Esophagus muscularis mucosa (tissue), 4 donors: ENCODE measurements around the gene WNT7A. TPM values are rescaled to one million over a fixed set of nuclear protein-coding genes. Genes with fewer than 3 reads are reported as not detected.

Source experiments
- DNase-seq: peaks from one replicate; pipeline ENCODE4 v3.0.0-alpha.2; 2017; ENCODE audit errors: extremely low spot score
- H3K27ac ChIP-seq, 4 donors: fragments of 200-600 bp; sonication (generic); replicated peaks in 1 of 4; 1 replicate in 3 of 4; 2 replicates in 1 of 4; pipeline ENCODE4 v1.5.1; 2016 to 2019; ENCODE audit warnings: mild to moderate bottlenecking in 1 of 4
- H3K27me3 ChIP-seq, 4 donors: fragments of 200-600 bp; sonication (generic); one replicate each; pipeline versions ENCODE4 v1.5.1 to v1.6.0; 2016 to 2019
- H3K36me3 ChIP-seq, 4 donors: fragments of 200-600 bp; sonication (generic); one replicate each; pipeline ENCODE4 v1.5.1; 2016 to 2019
- H3K4me1 ChIP-seq, 4 donors: fragments of 200-600 bp; sonication (generic); one replicate each; pipeline ENCODE4 v1.5.1; 2016 to 2019
- H3K4me3 ChIP-seq, 4 donors: fragments of 200-600 bp; sonication (generic); 1 replicate in 2 of 4; 2 replicates in 2 of 4; pipeline ENCODE4 v1.5.1; 2016 to 2019; ENCODE audit warnings: mild to moderate bottlenecking in 4 of 4, moderate library complexity in 1 of 4
- H3K9me3 ChIP-seq, 4 donors: fragments of 200-600 bp; sonication (generic); 1 replicate in 3 of 4; 2 replicates in 1 of 4; pipeline ENCODE4 v1.5.1; 2016 to 2019
- EP300 ChIP-seq: sonication (generic); formaldehyde crosslinking; IDR thresholded peaks from one replicate; pipeline ENCODE4 v1.6.1; 2017; ENCODE audit warnings: antibody characterized with exemption
- POLR2A ChIP-seq: fragments of 450-650 bp; IDR thresholded peaks from one replicate; pipeline ENCODE4 v1.6.1; 2017; ENCODE audit warnings: antibody characterized with exemption, moderate library complexity, mild to moderate bottlenecking, low read depth
- POLR2AphosphoS5 ChIP-seq, 2 donors: sonication (generic); formaldehyde crosslinking; IDR thresholded peaks; one replicate each; pipeline ENCODE4 v1.6.1; 2017; ENCODE audit warnings: antibody characterized with exemption in 2 of 2
- WGBS: methylation state at CpG from one replicate; pipeline ENCODE4 v1.1.5; 2018; 5-methylcytosine and 5-hydroxymethylcytosine counted together
- intact Hi-C: fragments of 100-400 bp; cut with DNase I; formaldehyde crosslinking; loops from one replicate; pipeline ENCODE4 v1.15.1; 2023
- total RNA-seq, 4 donors: library from RNA; depleted of rRNA; stranded (reverse); fragments of >200 nt; gene quantifications; one replicate each; pipeline versions ENCODE4 v1.1.0 to v1.2.1, GENCODE V29; 2016
- TF ChIP-seq, protein P1 (sequence below), 3 experiments: fragments of 200-600 bp in 2 of 3; fragments of 450-650 bp in 1 of 3; sonication (generic) in 2 of 3; IDR thresholded peaks; one replicate each; pipeline ENCODE4 v1.5.1; 2017 to 2019; ENCODE audit warnings: antibody characterized with exemption in 3 of 3, mild to moderate bottlenecking in 2 of 3, moderate library complexity in 1 of 3

The WNT7A gene
- total RNA-seq, 4 donors from 2014 or later: not detected

DNA sequence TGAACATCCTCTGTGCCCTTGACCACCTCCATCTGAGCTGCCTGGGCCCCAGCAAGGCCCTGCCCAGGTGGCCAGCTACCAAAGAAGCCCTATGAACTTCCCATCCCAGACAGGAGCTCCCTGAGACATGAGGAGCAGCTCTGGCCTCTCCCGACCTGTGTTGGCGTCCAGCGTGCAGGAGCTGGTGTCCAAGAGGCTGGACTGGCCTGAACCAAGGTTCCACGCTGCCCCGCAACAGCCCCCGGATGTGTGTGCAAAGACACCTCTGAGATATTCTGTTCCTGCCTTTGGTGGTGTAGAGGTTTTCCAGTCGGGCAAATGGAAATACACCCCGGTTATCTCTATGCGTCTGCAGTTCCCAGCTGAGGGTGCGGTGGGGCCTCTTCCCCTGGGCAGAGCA lies 42.1 kb downstream of the WNT7A start:
- H3K27me3 ChIP-seq: peaks cover 0 to 55% (median 2%) of the 10 kb centered on the region in 4 donors
- H3K27ac ChIP-seq: no peak overlapping the region
- no peaks in the 10 kb centered on the region for H3K4me1 ChIP-seq
- DNase-seq: no peak
- 78% methylated on average over 4 of the region's 10 CpGs for WGBS
- intact Hi-C loops: no loop called here
- no peaks in the 10 kb centered on the region for H3K9me3 ChIP-seq
- H3K36me3 ChIP-seq: no peaks in the 10 kb centered on the region
- TF ChIP-seq POLR2AphosphoS5 (IDR thresholded peaks at IDR 0.05): no peak
- H3K4me3 ChIP-seq: no peak overlapping the region

DNA sequence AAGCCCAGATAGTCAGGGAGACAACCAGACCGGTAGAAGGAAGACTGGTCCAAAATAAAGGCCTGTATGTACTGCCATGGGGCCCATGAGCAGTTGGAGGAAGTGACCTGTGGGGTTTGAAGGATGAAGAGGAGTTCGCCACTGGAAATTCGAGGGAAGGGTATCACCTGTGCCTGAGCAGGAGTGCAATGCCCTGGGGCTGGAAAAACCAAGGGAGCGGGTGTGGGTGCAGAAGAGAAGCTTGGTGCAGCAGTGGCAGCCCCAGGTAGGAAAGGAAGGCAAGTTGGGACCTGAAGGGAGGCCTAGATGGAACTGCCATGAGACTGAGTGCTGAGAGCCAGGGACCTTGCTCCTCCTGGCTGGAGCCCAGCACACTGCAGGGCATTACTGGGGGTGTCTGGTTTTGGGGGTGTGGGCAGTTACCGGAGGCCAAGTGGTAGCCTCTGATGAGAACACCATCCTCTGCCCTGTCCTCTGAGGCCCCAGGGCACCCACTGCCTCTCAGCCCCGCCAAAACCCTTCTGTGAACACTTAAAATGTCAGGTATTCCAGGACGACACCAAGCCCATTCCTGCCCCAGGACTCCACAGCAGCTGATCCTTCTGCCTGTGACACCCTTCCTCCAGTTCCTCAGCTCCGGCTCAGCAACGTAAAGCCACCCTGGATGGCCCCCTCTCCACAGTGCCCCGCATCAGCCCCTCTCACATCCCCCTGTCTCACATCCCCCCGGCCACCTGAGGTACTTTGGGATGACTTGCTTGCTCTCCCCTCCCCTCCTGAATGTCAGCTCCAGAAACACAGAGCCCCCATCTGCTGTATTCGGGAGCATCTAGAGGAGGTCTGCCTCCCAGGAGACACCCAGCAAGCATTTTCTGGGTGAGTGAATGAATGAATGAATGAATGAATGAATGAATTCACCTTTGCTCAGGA lies 42.9 kb downstream of the WNT7A start:
- Histone ChIP-seq H3K9me3 (no peaks in the 10 kb centered on the region), H3K4me3 (no peak overlapping the region), H3K27ac (no peak overlapping the region), H3K27me3 (peaks cover 0 to 51% (median 2%) of the 10 kb centered on the region in 4 donors), H3K36me3 (no peaks in the 10 kb centered on the region), H3K4me1 (no peaks in the 10 kb centered on the region)
- 85% methylated on average over 10 of the region's 12 CpGs for WGBS
- no peak for DNase-seq
- TF ChIP-seq POLR2A (no peak), EP300 (no peak), POLR2AphosphoS5 (IDR thresholded peaks at IDR 0.05) (no peak)
- TF ChIP-seq, protein P1, sequence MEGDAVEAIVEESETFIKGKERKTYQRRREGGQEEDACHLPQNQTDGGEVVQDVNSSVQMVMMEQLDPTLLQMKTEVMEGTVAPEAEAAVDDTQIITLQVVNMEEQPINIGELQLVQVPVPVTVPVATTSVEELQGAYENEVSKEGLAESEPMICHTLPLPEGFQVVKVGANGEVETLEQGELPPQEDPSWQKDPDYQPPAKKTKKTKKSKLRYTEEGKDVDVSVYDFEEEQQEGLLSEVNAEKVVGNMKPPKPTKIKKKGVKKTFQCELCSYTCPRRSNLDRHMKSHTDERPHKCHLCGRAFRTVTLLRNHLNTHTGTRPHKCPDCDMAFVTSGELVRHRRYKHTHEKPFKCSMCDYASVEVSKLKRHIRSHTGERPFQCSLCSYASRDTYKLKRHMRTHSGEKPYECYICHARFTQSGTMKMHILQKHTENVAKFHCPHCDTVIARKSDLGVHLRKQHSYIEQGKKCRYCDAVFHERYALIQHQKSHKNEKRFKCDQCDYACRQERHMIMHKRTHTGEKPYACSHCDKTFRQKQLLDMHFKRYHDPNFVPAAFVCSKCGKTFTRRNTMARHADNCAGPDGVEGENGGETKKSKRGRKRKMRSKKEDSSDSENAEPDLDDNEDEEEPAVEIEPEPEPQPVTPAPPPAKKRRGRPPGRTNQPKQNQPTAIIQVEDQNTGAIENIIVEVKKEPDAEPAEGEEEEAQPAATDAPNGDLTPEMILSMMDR (IDR thresholded peaks at IDR 0.05): no peak
- intact Hi-C loops: no loop called here

DNA sequence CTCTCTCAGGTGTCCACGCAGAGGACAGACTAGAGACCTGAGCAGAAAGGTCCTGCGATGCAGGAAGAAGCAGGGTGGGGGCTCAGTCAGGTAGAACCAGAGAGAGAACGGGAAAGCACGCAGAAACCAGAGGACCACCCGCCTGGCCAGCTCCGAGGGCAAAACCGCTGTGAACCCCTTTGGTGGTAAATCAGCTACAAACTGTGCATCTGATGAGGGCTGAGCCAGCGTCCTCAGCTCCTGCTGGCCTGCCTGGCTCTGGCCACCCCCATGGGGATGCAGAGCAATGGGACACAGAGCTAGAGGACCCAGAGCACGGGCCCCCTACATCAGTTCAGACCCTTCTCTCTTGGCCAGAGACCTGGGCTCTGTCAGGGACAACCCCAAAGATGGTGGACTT lies 44.6 kb downstream of the WNT7A start:
- no peak overlapping the region for H3K27ac ChIP-seq
- TF ChIP-seq, protein P1 (IDR thresholded peaks at IDR 0.05): no peak
- TF ChIP-seq POLR2A (no peak), EP300 (no peak), POLR2AphosphoS5 (IDR thresholded peaks at IDR 0.05) (no peak)
- DNase-seq: no peak
- no peak overlapping the region for H3K4me3 ChIP-seq
- H3K27me3 ChIP-seq: peaks cover 0 to 50% (median 2%) of the 10 kb centered on the region in 4 donors
- WGBS: 88% methylated on average over 8 of the region's 9 CpGs
- no peaks in the 10 kb centered on the region for H3K9me3 ChIP-seq
- intact Hi-C loops: no loop called here
- H3K36me3 ChIP-seq: no peaks in the 10 kb centered on the region
- H3K4me1 ChIP-seq: no peaks in the 10 kb centered on the region

DNA sequence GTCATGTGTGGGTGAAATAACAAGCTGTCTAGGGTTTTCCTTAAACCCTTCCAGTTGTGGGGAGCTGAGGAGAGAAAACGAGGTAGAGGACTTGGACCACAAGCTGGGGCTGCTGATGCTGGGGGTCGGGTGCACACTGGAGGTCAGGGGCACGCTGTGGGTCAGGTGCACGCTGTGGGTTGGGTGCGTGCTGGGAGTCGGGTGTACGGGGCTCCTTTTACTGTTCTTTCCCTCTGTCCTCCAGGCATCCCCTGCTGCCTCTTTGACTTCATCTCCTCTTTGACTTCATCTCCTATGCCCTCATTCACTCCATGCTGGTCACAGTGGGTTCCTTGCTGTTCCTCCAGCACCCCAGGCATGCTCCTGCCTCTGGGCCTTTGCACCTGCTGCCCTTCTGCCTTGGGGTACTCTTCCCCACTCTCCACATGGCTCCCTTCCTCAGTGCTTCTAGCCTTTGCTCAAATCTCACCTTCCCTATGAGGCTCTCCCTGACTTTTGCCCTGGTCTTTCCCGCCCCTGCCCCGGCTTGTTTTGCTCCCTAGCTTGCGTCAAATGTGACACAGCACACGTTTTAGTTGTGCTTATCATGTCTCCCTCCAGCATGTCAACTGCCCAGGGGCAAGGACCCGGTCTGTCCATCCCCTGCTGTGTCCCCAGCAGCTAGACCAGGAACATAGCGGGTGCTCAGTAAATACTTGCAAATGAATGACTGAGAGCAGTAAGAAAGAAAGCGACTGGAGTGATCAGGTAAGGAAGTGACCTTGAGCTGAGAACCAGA lies 45.4 kb downstream of the WNT7A start:
- Histone ChIP-seq H3K27ac (no peak overlapping the region), H3K9me3 (no peaks in the 10 kb centered on the region), H3K27me3 (peaks cover 0 to 50% (median 2%) of the 10 kb centered on the region in 4 donors), H3K4me3 (no peak overlapping the region), H3K4me1 (no peaks in the 10 kb centered on the region), H3K36me3 (no peaks in the 10 kb centered on the region)
- intact Hi-C loops: no loop called here
- no peak for DNase-seq
- 73% methylated on average over 14 of the region's 14 CpGs for WGBS
- TF ChIP-seq POLR2A: no peak
- TF ChIP-seq, protein P1 (IDR thresholded peaks at IDR 0.05): no peak
- TF ChIP-seq POLR2AphosphoS5 (IDR thresholded peaks at IDR 0.05): no peak
- no peak for TF ChIP-seq EP300
